ENCODE data around the gene ATRNL1. TPM values are rescaled to one million over a fixed set of nuclear protein-coding genes. Genes with fewer than 3 reads are reported as not detected.

Gene ATRNL1
- total RNA-seq, 4 donors from 2014 or later: 137 to 431 (median 202) TPM

DNA sequence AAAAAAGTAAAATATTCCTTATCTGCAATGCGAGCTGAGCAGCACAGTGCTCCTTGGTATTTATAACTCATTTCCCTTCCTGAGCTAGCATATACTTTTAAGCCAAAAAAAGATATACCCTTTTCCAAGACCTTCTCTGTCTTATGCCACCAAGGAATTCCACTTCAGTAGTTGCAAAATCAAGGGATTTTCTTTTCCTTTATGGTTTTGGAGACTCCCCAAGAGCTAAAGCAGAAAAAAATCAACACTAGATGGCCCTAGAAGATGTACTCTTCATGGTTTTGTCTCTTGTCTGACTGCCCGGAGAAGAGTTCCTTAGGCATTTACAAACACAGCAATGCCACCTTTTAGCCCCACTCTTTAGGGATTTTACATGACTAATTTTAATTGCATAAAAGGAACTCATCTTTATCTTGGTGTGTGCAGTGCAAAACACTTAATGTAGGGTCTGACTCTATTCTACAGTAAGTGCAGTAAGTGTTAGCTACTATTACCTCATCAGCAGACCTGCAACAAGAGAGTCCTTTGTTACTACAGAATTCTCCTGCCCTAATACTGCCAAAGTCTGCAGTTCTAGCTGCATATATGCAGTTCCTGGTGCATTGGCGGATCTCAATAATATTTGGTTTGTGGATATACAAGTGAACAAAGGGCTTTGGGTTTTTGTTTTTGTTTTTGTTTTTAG, 736.5 kb downstream of the ATRNL1 start:
- Histone ChIP-seq H3K9me3 (no peaks in the 10 kb centered on the region), H3K27ac (no peak overlapping the region), H3K4me1 (no peaks in the 10 kb centered on the region), H3K27me3 (no peaks in the 10 kb centered on the region), H3K4me3 (no peak overlapping the region), H3K36me3 (no peaks in the 10 kb centered on the region)
- DNase-seq: no peak
- intact Hi-C loops (cut with DNase I; ENCODE audit: low total_unique reads): no loop called here
- TF ChIP-seq POLR2A (IDR thresholded peaks at IDR 0.05) (no peak), CTCF (IDR thresholded peaks at IDR 0.05) (no peak)

DNA sequence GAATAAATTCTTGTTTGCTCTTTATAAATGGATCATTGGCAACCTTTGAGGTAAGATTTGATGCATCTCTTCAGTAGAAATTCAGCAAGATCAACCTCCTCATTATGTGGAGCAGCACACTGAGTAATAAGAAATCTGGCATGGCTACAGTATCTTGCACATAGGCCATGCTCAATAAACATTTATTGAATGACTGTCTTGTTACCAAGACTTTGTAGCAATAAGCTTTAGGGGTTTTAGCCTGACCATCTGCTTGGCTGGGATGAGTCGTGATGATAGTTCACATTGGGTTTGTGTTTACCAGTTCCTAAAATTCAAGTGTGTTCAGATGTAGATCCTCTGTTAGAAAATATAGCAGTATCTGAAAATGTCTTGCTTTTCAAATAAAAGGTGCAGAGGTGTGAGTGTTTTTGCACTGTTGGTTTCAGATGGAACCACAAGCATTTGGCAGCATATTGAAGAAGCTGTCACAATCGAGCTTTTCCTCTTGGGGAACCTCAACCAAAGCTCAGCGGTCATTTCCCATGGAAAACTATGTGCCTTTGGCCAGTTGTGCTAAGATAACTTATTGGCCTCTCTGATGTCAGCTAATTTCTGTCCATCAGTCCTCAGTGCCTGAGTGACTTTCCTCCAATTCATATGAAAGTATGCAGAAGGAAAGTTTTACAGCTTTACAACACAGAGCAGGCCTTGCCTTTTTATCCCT, 737.3 kb downstream of the ATRNL1 start:
- intact Hi-C loops (cut with DNase I; ENCODE audit: low total_unique reads): no loop called here
- no peaks in the 10 kb centered on the region for H3K36me3 ChIP-seq
- no peaks in the 10 kb centered on the region for H3K9me3 ChIP-seq
- no peak overlapping the region for H3K4me3 ChIP-seq
- H3K27me3 ChIP-seq: no peaks in the 10 kb centered on the region
- no peaks in the 10 kb centered on the region for H3K4me1 ChIP-seq
- DNase-seq: no peak
- no peak for TF ChIP-seq CTCF (IDR thresholded peaks at IDR 0.05)
- TF ChIP-seq POLR2A (IDR thresholded peaks at IDR 0.05): no peak
- H3K27ac ChIP-seq: no peak overlapping the region

- TF ChIP-seq POLR2A (IDR thresholded peaks at IDR 0.05): no peak
- no peak for TF ChIP-seq CTCF (IDR thresholded peaks at IDR 0.05)
- H3K4me1 ChIP-seq: no peaks in the 10 kb centered on the region
- H3K27me3 ChIP-seq: no peaks in the 10 kb centered on the region
- H3K36me3 ChIP-seq: no peaks in the 10 kb centered on the region
- DNase-seq: no peak
- H3K9me3 ChIP-seq: no peaks in the 10 kb centered on the region
- intact Hi-C loops (cut with DNase I; ENCODE audit: low total_unique reads): no loop called here
- H3K27ac ChIP-seq: no peak overlapping the region
- no peak overlapping the region for H3K4me3 ChIP-seq
These were observed 737.9 kb downstream of the ATRNL1 start for GRCh38 chr10:115831016-115831415.

DNA sequence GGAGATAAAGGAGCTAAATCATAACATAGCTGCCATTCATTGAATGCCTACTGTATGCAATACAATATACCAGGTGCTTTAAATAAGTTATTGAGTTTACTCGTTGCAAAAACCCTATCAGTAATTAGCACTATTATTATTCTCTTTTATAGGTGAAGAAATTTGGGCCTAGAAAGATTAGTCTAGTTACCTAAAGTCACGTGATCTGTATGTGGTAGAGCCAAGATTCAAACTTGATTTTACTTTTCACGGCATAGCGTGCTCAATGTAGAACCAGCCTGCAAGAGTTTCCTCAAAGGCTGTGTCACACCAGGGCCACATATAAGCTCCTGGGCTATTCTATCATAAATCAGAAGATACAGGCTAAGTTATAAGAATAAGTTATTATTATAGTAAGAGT, 740.0 kb downstream of the ATRNL1 start:
- Histone ChIP-seq H3K27ac (no peak overlapping the region), H3K4me1 (no peaks in the 10 kb centered on the region), H3K4me3 (no peak overlapping the region), H3K27me3 (no peaks in the 10 kb centered on the region), H3K9me3 (no peaks in the 10 kb centered on the region), H3K36me3 (no peaks in the 10 kb centered on the region)
- TF ChIP-seq CTCF (IDR thresholded peaks at IDR 0.05) (no peak), POLR2A (IDR thresholded peaks at IDR 0.05) (no peak)
- DNase-seq: no peak
- intact Hi-C loops (cut with DNase I; ENCODE audit: low total_unique reads): no loop called here

DNA sequence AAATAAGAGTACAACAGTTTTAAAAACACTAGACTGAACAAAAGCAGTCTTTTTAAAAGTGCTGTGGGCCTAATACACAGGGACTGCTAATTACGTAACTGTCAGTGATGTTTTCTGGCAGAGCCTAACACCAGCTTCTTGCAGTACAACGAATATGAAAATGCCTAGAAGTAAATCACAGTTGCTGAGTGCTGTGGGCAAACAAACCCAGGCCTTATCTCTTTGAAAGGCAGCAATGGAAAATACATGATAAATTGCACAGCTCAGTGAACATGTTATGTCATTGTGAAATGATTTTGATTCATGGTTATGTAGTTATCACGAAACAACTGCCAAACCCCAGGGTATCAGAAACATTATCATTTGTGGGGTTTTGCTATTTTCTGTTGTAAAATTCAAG, 751.4 kb downstream of the ATRNL1 start:
- intact Hi-C loops (cut with DNase I; ENCODE audit: low total_unique reads): no loop called here
- no peak for TF ChIP-seq CTCF (IDR thresholded peaks at IDR 0.05)
- no peak for TF ChIP-seq POLR2A (IDR thresholded peaks at IDR 0.05)
- DNase-seq: no peak

More for the DNA sequence above, 751.4 kb downstream of the ATRNL1 start:
- Histone ChIP-seq H3K9me3 (no peaks in the 10 kb centered on the region), H3K36me3 (no peaks in the 10 kb centered on the region), H3K27me3 (no peaks in the 10 kb centered on the region), H3K27ac (no peak overlapping the region), H3K4me3 (no peak overlapping the region), H3K4me1 (no peaks in the 10 kb centered on the region)
